Thyroid gland (tissue), 4 donors: ENCODE results near the gene STMND1. TPM values are rescaled to one million over a fixed set of nuclear protein-coding genes. Genes with fewer than 3 reads are reported as not detected.

Experiments
- DNase-seq, 2 donors: peaks; one replicate each; pipeline ENCODE4 v3.0.0-alpha.2; 2019
- H3K27ac ChIP-seq, 3 donors: fragments of 200-600 bp; sonication (generic); 1 replicate in 2 of 3; 2 replicates in 1 of 3; pipeline ENCODE4 v1.5.1; 2016 to 2019; ENCODE audit warnings: mild to moderate bottlenecking in 1 of 3, moderate library complexity in 1 of 3
- H3K27me3 ChIP-seq: fragments of 200-600 bp; sonication (generic); one replicate; pipeline ENCODE4 v1.5.1; 2019
- H3K36me3 ChIP-seq, 2 donors: fragments of 200-600 bp; sonication (generic); one replicate each; pipeline ENCODE4 v1.5.1; 2016 to 2019
- H3K4me1 ChIP-seq, 2 donors: fragments of 200-600 bp; sonication (generic); one replicate each; pipeline ENCODE4 v1.5.1; 2017 to 2019
- H3K4me3 ChIP-seq, 3 donors: fragments of 200-600 bp; sonication (generic); replicated peaks in 1 of 3; 1 replicate in 2 of 3; 2 replicates in 1 of 3; pipeline ENCODE4 v1.5.1; 2016; ENCODE audit warnings: mild to moderate bottlenecking in 1 of 3
- H3K9me3 ChIP-seq: fragments of 200-600 bp; sonication (generic); one replicate; pipeline ENCODE4 v1.5.1; 2017
- POLR2A ChIP-seq, 2 donors: fragments of 450-650 bp; IDR thresholded peaks; one replicate each; pipeline ENCODE4 v1.6.1; 2017; ENCODE audit warnings: antibody characterized with exemption in 2 of 2, mild to moderate bottlenecking in 2 of 2, moderate library complexity in 1 of 2
- WGBS, 2 donors: methylation state at CpG; one replicate each; pipeline ENCODE4 v1.1.5; 2017; 5-methylcytosine and 5-hydroxymethylcytosine counted together
- intact Hi-C: fragments of 100-400 bp; cut with DNase I; formaldehyde crosslinking; loops from one replicate; pipeline ENCODE4 v1.15.1; 2023
- total RNA-seq, 4 donors: library from RNA; depleted of rRNA; stranded (reverse); fragments of >200 nt; gene quantifications; one replicate each; pipeline ENCODE4 v1.2.3, GENCODE V29; 2016
- TF ChIP-seq, protein P1 (sequence below), 6 experiments: fragments of 200-600 bp in 3 of 6; fragments of 450-650 bp in 3 of 6; sonication (generic) in 3 of 6; IDR thresholded peaks; one replicate each; pipeline ENCODE4 v1.5.1; 2016 to 2019; ENCODE audit warnings: antibody characterized with exemption in 6 of 6, mild to moderate bottlenecking in 2 of 6, inconsistent platforms in 1 of 6, moderate library complexity in 1 of 6

Gene STMND1
- total RNA-seq, 4 donors from 2014 or later, result not detected

GRCh38 chr6:17149571-17149970 lies 47.7 kb downstream of the STMND1 start:
- no peaks in the 10 kb centered on the region for H3K36me3 ChIP-seq
- 79 to 82% methylated on average over 2 of the region's 2 CpGs for WGBS, 2 donors
- no peak for TF ChIP-seq POLR2A (IDR thresholded peaks at IDR 0.05)
- TF ChIP-seq, protein P1, sequence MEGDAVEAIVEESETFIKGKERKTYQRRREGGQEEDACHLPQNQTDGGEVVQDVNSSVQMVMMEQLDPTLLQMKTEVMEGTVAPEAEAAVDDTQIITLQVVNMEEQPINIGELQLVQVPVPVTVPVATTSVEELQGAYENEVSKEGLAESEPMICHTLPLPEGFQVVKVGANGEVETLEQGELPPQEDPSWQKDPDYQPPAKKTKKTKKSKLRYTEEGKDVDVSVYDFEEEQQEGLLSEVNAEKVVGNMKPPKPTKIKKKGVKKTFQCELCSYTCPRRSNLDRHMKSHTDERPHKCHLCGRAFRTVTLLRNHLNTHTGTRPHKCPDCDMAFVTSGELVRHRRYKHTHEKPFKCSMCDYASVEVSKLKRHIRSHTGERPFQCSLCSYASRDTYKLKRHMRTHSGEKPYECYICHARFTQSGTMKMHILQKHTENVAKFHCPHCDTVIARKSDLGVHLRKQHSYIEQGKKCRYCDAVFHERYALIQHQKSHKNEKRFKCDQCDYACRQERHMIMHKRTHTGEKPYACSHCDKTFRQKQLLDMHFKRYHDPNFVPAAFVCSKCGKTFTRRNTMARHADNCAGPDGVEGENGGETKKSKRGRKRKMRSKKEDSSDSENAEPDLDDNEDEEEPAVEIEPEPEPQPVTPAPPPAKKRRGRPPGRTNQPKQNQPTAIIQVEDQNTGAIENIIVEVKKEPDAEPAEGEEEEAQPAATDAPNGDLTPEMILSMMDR (IDR thresholded peaks at IDR 0.05), result no peak
- no peak overlapping the region for H3K4me3 ChIP-seq
- H3K27me3 ChIP-seq, result no peaks in the 10 kb centered on the region
- H3K9me3 ChIP-seq, result no peaks in the 10 kb centered on the region
- no peaks in the 10 kb centered on the region for H3K4me1 ChIP-seq
- intact Hi-C loops, result no loop called here
- DNase-seq, result no peak
- H3K27ac ChIP-seq, result no peak overlapping the region

DNA sequence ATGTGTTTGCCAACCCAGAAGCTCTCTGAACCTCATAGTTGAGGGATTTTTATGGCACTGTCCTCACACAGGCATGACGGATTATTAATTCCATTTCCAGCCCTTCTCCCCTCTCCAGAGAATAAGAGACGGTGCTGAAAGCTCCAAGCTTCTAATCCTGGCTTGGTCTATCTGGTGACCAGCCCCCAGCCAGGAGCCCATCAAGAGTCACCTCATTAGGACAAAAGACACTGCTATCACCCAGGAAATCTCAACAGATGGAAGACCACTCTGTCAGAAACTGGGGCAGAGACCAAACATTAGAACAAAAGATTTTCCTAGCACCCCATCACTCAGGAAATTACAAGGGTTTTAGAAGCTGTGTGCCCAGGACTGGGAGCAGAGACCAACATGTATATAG lies 48.2 kb downstream of the STMND1 start:
- DNase-seq, result no peak
- H3K27ac ChIP-seq, result no peak overlapping the region
- H3K4me1 ChIP-seq, result no peaks in the 10 kb centered on the region
- H3K9me3 ChIP-seq, result no peaks in the 10 kb centered on the region
- no peak overlapping the region for H3K4me3 ChIP-seq
- 61 to 66% methylated on average over 2 of the region's 2 CpGs for WGBS, 2 donors
- intact Hi-C loops, result no loop called here
- TF ChIP-seq POLR2A (IDR thresholded peaks at IDR 0.05), result no peak
- TF ChIP-seq, protein P1 (IDR thresholded peaks at IDR 0.05), result no peak
- H3K36me3 ChIP-seq, result no peaks in the 10 kb centered on the region
- no peaks in the 10 kb centered on the region for H3K27me3 ChIP-seq

GRCh38 chr6:17151888-17152287 lies 50.0 kb downstream of the STMND1 start:
- Histone ChIP-seq H3K4me3 (no peak overlapping the region), H3K9me3 (no peaks in the 10 kb centered on the region), H3K36me3 (no peaks in the 10 kb centered on the region), H3K4me1 (peaks cover 0 to 3% of the 10 kb centered on the region in 2 donors), H3K27ac (no peak overlapping the region), H3K27me3 (no peaks in the 10 kb centered on the region)
- 93 to 94% methylated on average over 3 of the region's 3 CpGs for WGBS, 2 donors
- intact Hi-C loops, result no loop called here
- TF ChIP-seq POLR2A (IDR thresholded peaks at IDR 0.05), result no peak
- TF ChIP-seq, protein P1 (IDR thresholded peaks at IDR 0.05), result no peak
- no peak for DNase-seq

GRCh38 chr6:17152703-17153102 lies 50.9 kb downstream of the STMND1 start:
- intact Hi-C loops, result no loop called here
- TF ChIP-seq, protein P1 (IDR thresholded peaks at IDR 0.05), result no peak
- no peak for TF ChIP-seq POLR2A (IDR thresholded peaks at IDR 0.05)
- no peak overlapping the region for H3K27ac ChIP-seq
- DNase-seq, result no peak
- no peaks in the 10 kb centered on the region for H3K27me3 ChIP-seq
- H3K4me3 ChIP-seq, result no peak overlapping the region
- no peaks in the 10 kb centered on the region for H3K9me3 ChIP-seq
- peaks cover 0 to 3% of the 10 kb centered on the region in 2 donors for H3K4me1 ChIP-seq
- no peaks in the 10 kb centered on the region for H3K36me3 ChIP-seq

DNA sequence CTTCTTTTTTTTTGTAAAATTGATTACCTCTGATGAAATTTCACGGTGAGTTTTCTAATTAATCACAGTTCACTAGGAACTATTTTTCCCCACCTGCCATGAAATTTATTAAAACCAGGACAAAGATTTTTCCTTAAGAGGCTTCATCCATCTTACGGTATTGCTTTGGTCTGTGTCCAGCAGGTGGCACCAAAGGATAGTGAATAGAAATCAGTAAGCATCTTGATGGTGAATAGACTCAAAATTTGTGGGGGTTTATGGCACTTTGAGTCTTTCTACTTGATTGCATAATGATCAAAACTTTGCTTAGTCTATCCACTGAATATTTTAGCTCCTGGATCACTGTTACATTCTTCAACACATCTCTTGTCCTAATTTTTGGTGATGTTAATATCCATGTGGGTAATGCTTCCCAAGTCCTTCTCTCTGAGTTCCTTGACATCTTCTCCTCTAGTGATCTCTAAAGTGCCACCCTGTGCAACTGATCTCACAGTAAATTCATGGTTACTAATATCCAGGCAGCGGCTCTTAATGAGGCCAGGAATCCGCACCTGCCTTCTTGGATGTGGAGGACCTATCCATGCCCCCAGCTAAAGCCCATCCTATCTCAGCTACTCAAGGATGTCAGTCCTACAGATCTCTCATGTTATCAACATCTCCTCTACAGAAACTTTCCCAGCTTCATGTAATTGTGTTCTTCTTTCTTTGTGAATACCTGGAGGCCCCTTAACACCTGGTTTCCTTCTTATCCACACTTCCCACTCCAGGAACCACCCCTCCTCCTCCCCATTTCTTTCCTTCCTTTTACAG lies 54.5 kb downstream of the STMND1 start:
- DNase-seq, result peak; percentile 75 to 82
- Histone ChIP-seq H3K4me1 (peaks cover 0 to 3% of the 10 kb centered on the region in 2 donors), H3K4me3 (no peak overlapping the region), H3K36me3 (no peaks in the 10 kb centered on the region), H3K27me3 (no peaks in the 10 kb centered on the region), H3K9me3 (no peaks in the 10 kb centered on the region), H3K27ac (no peak overlapping the region)
- WGBS, 2 donors, result 34% methylated on average over 4 of the region's 4 CpGs
- TF ChIP-seq, protein P1 (IDR thresholded peaks at IDR 0.05), result peak; percentile 32 to 89 (median 79)
- no peak for TF ChIP-seq POLR2A (IDR thresholded peaks at IDR 0.05)
- intact Hi-C loops, result loop anchor here (5.0 kb wide), 2 partner anchors 426 to 646 kb away; no protein-coding TSS in a partner anchor
